Lower leg skin (tissue), 4 donors: ENCODE measurements around the gene PDS5B. TPM values are rescaled to one million over a fixed set of nuclear protein-coding genes. Genes with fewer than 3 reads are reported as not detected.

Experiments used
- DNase-seq, 2 donors: peaks; one replicate each; pipeline ENCODE4 v3.0.0-alpha.2; 2019; ENCODE audit warnings: low spot score in 2 of 2
- H3K4me3 ChIP-seq: fragments of 200-600 bp; sonication (generic); 2 replicates; pipeline ENCODE4 v1.5.1; 2017; ENCODE audit warnings: mild to moderate bottlenecking, low read depth; ENCODE audit not compliant: poor library complexity, severe bottlenecking
- POLR2A ChIP-seq, 2 donors: fragments of 450-650 bp; IDR thresholded peaks; one replicate each; pipeline ENCODE4 v1.6.1; 2016 to 2017; ENCODE audit warnings: antibody characterized with exemption in 2 of 2, mild to moderate bottlenecking in 1 of 2, moderate library complexity in 1 of 2
- WGBS, 2 donors: methylation state at CpG; one replicate each; pipeline ENCODE4 v1.1.5; 2018; 5-methylcytosine and 5-hydroxymethylcytosine counted together
- intact Hi-C: fragments of 100-400 bp; cut with DNase I; formaldehyde crosslinking; loops from one replicate; pipeline ENCODE4 v1.15.0; 2023; ENCODE audit warnings: low total_unique reads
- total RNA-seq, 4 donors: library from RNA; depleted of rRNA; stranded (reverse); fragments of >200 nt; gene quantifications; one replicate each; pipeline ENCODE4 v1.1.0, GENCODE V29; 2016
- TF ChIP-seq, protein P1 (sequence below), 3 donors: fragments of 450-650 bp; IDR thresholded peaks; one replicate each; pipeline ENCODE4 v1.5.1; 2016; ENCODE audit warnings: antibody characterized with exemption in 3 of 3, mild to moderate bottlenecking in 3 of 3, moderate library complexity in 2 of 3

The PDS5B gene
- total RNA-seq, 4 donors from 2014 or later, result 18.5 to 25.4 (median 23.4) TPM

DNA sequence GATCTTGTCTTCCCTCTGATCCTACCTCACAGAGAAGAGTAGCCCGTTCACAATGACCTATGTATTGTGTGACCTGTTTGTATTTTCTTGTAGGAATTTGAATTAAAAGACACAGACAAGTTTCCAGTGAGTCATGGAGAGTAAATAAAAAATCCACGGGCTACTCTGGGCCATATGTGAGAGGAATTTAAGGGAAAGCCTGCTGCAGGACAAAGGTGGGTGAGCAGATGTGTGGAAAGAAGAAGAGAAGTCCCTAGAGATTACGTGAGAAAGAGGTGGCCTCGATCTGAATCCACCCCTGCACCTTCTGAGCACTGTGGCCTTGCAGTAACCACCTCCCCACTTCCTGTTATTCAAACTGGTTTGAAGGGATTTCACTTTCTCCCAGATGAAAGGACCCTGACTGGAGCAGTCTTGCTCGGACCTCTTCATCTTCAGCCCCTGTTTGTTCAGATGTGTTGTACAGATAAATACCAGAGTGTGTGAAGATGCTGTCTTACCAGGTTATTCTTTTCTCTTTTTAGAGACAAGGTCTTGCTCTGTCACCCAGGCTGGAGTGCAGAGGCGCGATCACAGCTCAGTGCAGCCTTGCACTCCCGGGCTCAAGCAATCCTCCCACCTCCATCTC, 205.4 kb downstream of the PDS5B start:
- no peak overlapping the region for H3K4me3 ChIP-seq
- intact Hi-C loops, result no loop called here
- WGBS, 2 donors, result 71 to 84% methylated on average over 8 of the region's 8 CpGs
- no peak for DNase-seq
- no peak for TF ChIP-seq POLR2A (IDR thresholded peaks at IDR 0.05)
- TF ChIP-seq, protein P1, sequence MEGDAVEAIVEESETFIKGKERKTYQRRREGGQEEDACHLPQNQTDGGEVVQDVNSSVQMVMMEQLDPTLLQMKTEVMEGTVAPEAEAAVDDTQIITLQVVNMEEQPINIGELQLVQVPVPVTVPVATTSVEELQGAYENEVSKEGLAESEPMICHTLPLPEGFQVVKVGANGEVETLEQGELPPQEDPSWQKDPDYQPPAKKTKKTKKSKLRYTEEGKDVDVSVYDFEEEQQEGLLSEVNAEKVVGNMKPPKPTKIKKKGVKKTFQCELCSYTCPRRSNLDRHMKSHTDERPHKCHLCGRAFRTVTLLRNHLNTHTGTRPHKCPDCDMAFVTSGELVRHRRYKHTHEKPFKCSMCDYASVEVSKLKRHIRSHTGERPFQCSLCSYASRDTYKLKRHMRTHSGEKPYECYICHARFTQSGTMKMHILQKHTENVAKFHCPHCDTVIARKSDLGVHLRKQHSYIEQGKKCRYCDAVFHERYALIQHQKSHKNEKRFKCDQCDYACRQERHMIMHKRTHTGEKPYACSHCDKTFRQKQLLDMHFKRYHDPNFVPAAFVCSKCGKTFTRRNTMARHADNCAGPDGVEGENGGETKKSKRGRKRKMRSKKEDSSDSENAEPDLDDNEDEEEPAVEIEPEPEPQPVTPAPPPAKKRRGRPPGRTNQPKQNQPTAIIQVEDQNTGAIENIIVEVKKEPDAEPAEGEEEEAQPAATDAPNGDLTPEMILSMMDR (IDR thresholded peaks at IDR 0.05), result no peak

- no peak for DNase-seq
- TF ChIP-seq, protein P1 (IDR thresholded peaks at IDR 0.05), result no peak
- TF ChIP-seq POLR2A (IDR thresholded peaks at IDR 0.05), result no peak
- no peak overlapping the region for H3K4me3 ChIP-seq
- 79 to 87% methylated on average over 1 of the region's 1 CpG for WGBS, 2 donors
- intact Hi-C loops, result no loop called here
Observed at GRCh38 chr13:32796754-32797153, 210.5 kb downstream of the PDS5B start.

- 63 to 71% methylated on average over 3 of the region's 3 CpGs for WGBS, 2 donors
- H3K4me3 ChIP-seq, result no peak overlapping the region
- TF ChIP-seq, protein P1 (IDR thresholded peaks at IDR 0.05), result no peak
- TF ChIP-seq POLR2A (IDR thresholded peaks at IDR 0.05), result no peak
- intact Hi-C loops, result no loop called here
- DNase-seq, result no peak
Observed at GRCh38 chr13:32802159-32802558, 215.9 kb downstream of the PDS5B start.

- DNase-seq, result no peak
- H3K4me3 ChIP-seq, result no peak overlapping the region
- TF ChIP-seq POLR2A (IDR thresholded peaks at IDR 0.05), result no peak
- TF ChIP-seq, protein P1 (IDR thresholded peaks at IDR 0.05), result no peak
- WGBS, 2 donors, result 69 to 74% methylated on average over 5 of the region's 5 CpGs
- intact Hi-C loops, result no loop called here
Observed at GRCh38 chr13:32804673-32805230, 218.5 kb downstream of the PDS5B start.

- intact Hi-C loops, result no loop called here
- 22 to 28% methylated on average over 7 of the region's 7 CpGs for WGBS, 2 donors
- no peak for DNase-seq
- H3K4me3 ChIP-seq, result no peak overlapping the region
- TF ChIP-seq POLR2A (IDR thresholded peaks at IDR 0.05), result no peak
- TF ChIP-seq, protein P1 (IDR thresholded peaks at IDR 0.05), result no peak
Observed at GRCh38 chr13:32811297-32811800, 225.1 kb downstream of the PDS5B start.
